Thymus (tissue), 11 donors: Measurements from ENCODE around the gene EMC8. TPM values are rescaled to one million over a fixed set of nuclear protein-coding genes. Genes with fewer than 3 reads are reported as not detected.
A peak's percentile ranks its signal among the peaks of the same experiment; 100 is the strongest.
"Not testable (repeated sequence)": the region's sequence is repeated elsewhere in the genome, so short reads cannot be mapped to it uniquely, and the experiment has no call there.

Source experiments
- DNase-seq, 9 donors: peaks; one replicate each; pipeline ENCODE4 v3.0.0-alpha.2; 2013; ENCODE audit warnings: low spot score in 9 of 9, low read depth in 6 of 9, missing footprints in 1 of 9
- H3K27ac ChIP-seq, 2 donors: one replicate each; pipeline ENCODE4 v1.5.1; 2013; ENCODE audit warnings: control low read depth in 1 of 2, low read depth in 1 of 2, low read length in 1 of 2, mild to moderate bottlenecking in 1 of 2, moderate library complexity in 1 of 2
- H3K27me3 ChIP-seq, 2 donors: one replicate each; pipeline ENCODE4 v1.5.1; 2013; ENCODE audit warnings: low read length in 1 of 2; ENCODE audit not compliant: control insufficient read depth in 2 of 2, insufficient read depth in 1 of 2
- H3K36me3 ChIP-seq, 2 donors: one replicate each; pipeline ENCODE4 v1.5.1; 2013; ENCODE audit warnings: low read length in 1 of 2, mild to moderate bottlenecking in 1 of 2, moderate library complexity in 1 of 2; ENCODE audit not compliant: control insufficient read depth in 2 of 2, insufficient read depth in 2 of 2
- H3K4me1 ChIP-seq, 2 donors: one replicate each; pipeline ENCODE4 v1.5.1; 2013; ENCODE audit warnings: low read length in 2 of 2; ENCODE audit not compliant: control insufficient read depth in 2 of 2, insufficient read depth in 2 of 2
- H3K4me3 ChIP-seq, 2 donors: one replicate each; pipeline ENCODE4 v1.5.1; 2013; ENCODE audit warnings: low read length in 2 of 2, control low read depth in 1 of 2, mild to moderate bottlenecking in 1 of 2
- H3K9me3 ChIP-seq, 2 donors: one replicate each; pipeline ENCODE4 v1.5.1; 2013; ENCODE audit warnings: low read length in 1 of 2, mild to moderate bottlenecking in 1 of 2; ENCODE audit not compliant: control insufficient read depth in 2 of 2, insufficient read depth in 1 of 2
- WGBS: extraction: QIAGEN DNeasy Blood & Tissue Kit; methylation state at CpG from one replicate; pipeline ENCODE4 v1.1.7; 2013; 5-methylcytosine and 5-hydroxymethylcytosine counted together
- polyA plus RNA-seq: library from polyadenylated mRNA; stranded (reverse); fragments of 200-250 nt; gene quantifications from one replicate; pipeline ENCODE4 v1.2.3, GENCODE V29; 2013
- total RNA-seq: library from RNA; stranded (reverse); fragments of 120-200 nt; gene quantifications from one replicate; pipeline ENCODE4 v1.2.4, GENCODE V29; 2013
- donor health status: healthy.

The EMC8 gene
- total and polyA plus RNA-seq, 2 donors: 16.8 to 22.2 TPM

DNA sequence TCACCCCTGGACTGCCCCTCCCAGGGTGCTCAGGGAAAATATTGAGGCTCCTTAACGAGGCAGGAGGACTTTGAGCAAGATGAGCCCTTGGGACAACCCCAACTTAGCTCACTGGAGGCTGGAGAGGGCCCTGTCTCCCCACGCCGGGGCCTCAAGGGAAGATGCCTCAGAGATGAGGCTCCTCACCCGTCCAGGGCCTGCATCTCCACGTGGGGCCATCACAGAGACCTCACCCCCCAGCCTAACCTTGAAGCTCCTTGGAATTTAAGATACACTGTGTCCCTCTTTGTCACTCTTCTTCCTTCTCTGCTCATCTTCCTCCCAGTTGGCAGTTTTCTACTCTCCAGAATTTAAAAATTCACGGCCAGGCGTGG is 11.4 kb upstream of the EMC8 start:
- Histone ChIP-seq H3K4me3 (no peak overlapping the region), H3K4me1 (no peaks in the 10 kb centered on the region), H3K27ac (no peak overlapping the region), H3K36me3 (peaks cover 14 to 16% of the 10 kb centered on the region in 2 donors), H3K27me3 (peaks cover 2 to 34% of the 10 kb centered on the region in 2 donors), H3K9me3 (no peaks in the 10 kb centered on the region)
- DNase-seq: no peak
- 96% methylated on average over 7 of the region's 7 CpGs for WGBS

DNA sequence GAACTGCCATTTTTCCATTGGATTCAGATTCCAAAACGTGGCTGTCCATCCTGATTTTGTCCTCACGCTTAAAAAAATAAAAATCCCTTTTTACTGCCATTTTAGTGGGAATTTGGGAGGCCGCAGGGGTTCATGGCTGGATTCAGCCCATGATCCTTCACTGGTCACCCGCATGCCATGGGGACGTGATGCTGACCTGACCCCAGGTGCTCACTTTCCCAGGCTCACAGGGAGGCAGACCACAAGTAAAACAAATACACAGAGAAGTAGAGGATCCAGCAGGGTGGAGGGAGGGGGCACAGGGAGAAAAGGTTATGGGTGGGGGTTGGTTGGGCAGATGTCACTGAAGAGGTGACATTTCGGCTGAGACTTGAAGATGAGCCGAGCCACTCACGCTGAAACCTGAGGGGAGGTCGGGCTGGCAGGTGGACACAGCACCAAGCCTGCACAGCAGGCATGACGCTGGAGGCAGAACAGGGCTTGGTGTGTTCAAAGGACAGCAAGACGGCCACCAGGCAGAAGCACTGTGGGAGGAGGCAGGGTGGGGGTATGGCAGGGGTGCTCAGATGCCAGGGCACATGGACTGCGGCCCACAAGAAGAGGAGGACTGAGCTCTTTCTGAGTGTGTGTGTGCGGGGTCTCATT is 10.9 kb upstream of the EMC8 start:
- no peak overlapping the region for H3K4me3 ChIP-seq
- H3K4me1 ChIP-seq: no peaks in the 10 kb centered on the region
- no peaks in the 10 kb centered on the region for H3K9me3 ChIP-seq
- peaks cover 19 to 21% of the 10 kb centered on the region in 2 donors for H3K36me3 ChIP-seq
- 94% methylated on average over 13 of the region's 13 CpGs for WGBS
- no peak overlapping the region for H3K27ac ChIP-seq
- peaks cover 2 to 34% of the 10 kb centered on the region in 2 donors for H3K27me3 ChIP-seq
- DNase-seq: no peak

DNA sequence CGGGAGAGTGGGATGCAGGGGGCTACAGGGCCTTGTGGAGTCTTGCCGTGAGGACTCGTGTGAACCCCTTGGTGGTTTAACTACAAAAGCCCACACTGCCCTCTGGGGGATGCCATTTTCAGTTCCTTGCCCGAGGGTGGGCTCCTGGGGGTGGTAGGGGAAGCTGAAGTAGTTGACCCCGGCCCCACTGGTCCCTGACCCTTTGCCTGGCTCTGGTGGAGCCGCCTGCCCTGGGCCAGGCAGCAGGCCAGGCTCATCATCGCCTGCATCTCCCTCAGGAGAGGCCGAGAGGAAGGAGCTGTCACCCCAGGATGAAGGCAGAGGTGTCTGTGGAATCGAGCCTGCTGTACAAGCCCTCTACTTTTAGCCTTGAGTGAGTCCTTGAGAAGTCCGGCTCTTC is 10.3 kb upstream of the EMC8 start:
- H3K4me1 ChIP-seq: no peaks in the 10 kb centered on the region
- H3K36me3 ChIP-seq: peaks cover 25 to 27% of the 10 kb centered on the region in 2 donors
- no peaks in the 10 kb centered on the region for H3K9me3 ChIP-seq
- H3K4me3 ChIP-seq: no peak overlapping the region
- no peak overlapping the region for H3K27ac ChIP-seq
- no peak for DNase-seq
- peaks cover 2 to 34% of the 10 kb centered on the region in 2 donors for H3K27me3 ChIP-seq
- WGBS: 85% methylated on average over 10 of the region's 10 CpGs

DNA sequence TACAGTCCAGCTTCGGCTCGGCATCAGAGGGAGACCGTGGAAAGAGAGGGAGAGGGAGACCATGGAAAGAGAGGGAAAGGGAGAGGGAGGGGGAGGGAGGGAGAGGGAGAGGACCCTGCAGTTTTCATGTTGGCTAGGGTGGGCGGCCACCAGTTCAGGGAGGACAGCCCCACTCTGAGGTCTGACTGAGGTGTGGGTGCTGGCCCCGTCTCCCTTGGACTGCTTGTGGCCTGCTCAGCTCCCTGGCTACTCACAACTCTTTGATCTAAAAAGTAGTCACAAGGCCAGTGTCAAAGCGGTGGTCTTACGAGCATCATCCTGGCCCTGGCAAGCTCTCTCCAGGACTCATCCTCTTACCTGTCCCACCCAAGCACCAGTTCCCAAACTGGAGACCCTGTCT is 9.6 kb upstream of the EMC8 start:
- Histone ChIP-seq H3K4me1 (no peaks in the 10 kb centered on the region), H3K27me3 (peaks cover 0 to 32% of the 10 kb centered on the region in 2 donors), H3K4me3 (no peak overlapping the region), H3K9me3 (no peaks in the 10 kb centered on the region), H3K27ac (no peak overlapping the region), H3K36me3 (peaks cover 27 to 33% of the 10 kb centered on the region in 2 donors)
- no peak for DNase-seq
- 94% methylated on average over 7 of the region's 7 CpGs for WGBS

DNA sequence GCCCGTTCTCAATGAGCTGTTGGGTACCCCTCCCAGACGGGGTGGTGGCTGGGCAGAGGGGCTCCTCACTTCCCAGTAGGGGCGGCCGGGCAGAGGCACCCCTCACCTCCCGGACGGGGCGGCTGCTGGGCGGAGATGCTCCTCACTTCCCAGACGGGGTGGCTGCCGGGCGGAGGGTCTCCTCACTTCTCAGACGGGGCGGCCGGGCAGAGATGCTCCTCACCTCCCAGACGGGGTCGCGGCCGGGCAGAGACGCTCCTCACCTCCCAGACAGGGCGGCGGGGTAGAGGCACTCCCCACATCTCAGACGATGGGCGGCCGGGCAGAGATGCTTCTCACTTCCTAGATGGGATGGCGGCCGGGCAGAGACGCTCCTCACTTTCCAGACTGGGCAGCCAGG is 8.8 kb upstream of the EMC8 start:
- H3K27me3 ChIP-seq: peaks cover 0 to 25% of the 10 kb centered on the region in 2 donors
- H3K4me3 ChIP-seq, H3K27ac ChIP-seq, H3K4me1 ChIP-seq, H3K9me3 ChIP-seq, DNase-seq: not testable (repeated sequence)
- peaks cover 36 to 41% of the 10 kb centered on the region in 2 donors for H3K36me3 ChIP-seq
- 98% methylated on average over 26 of the region's 27 CpGs for WGBS

DNA sequence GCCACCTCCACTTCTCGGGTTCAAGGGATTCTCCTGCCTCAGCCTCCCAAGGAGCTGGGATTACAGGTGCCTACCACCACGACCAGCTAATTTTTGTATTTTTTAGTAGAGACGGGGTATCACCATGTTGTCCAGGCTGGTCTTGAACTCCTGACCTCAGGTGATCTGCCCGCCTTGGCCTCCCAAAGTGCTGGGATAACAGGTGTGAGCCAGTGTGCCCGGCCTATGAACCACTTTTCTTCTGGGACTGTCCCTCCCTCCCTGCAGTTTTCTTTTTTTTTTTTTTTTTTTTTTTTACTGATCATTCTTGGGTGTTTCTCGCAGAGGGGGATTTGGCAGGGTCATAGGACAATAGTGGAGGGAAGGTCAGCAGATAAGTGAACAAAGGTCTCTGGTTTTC is 8.0 kb upstream of the EMC8 start:
- not testable (repeated sequence) for H3K9me3 ChIP-seq, H3K27ac ChIP-seq, DNase-seq, H3K4me3 ChIP-seq, H3K4me1 ChIP-seq
- 95% methylated on average over 6 of the region's 6 CpGs for WGBS
- peaks cover 0 to 18% of the 10 kb centered on the region in 2 donors for H3K27me3 ChIP-seq
- peaks cover 43 to 46% of the 10 kb centered on the region in 2 donors for H3K36me3 ChIP-seq

DNA sequence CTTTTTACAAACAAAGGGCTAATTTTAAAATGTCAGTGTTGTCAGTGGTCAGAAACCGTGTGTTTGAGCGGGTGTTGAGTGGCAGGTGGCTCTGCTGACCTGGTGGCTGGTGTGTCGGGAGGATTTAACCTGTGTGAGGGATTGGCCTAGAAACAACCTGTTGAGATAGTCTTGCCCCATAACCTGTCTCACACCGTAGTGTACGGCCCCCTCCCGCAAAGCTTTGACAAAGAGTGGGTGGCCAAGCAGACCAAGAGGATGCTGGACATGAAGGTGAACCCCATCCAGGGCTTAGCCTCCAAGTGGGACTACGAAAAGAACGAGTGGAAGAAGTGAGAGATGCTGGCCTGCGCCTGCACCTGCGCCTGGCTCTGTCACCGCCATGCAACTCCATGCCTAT is 7.2 kb upstream of the EMC8 start:
- Histone ChIP-seq H3K4me1 (no peaks in the 10 kb centered on the region), H3K27ac (no peak overlapping the region), H3K9me3 (no peaks in the 10 kb centered on the region), H3K36me3 (peaks cover 51 to 54% of the 10 kb centered on the region in 2 donors), H3K27me3 (peaks cover 0 to 10% of the 10 kb centered on the region in 2 donors), H3K4me3 (no peak overlapping the region)
- 98% methylated on average over 11 of the region's 11 CpGs for WGBS
- DNase-seq: no peak

DNA sequence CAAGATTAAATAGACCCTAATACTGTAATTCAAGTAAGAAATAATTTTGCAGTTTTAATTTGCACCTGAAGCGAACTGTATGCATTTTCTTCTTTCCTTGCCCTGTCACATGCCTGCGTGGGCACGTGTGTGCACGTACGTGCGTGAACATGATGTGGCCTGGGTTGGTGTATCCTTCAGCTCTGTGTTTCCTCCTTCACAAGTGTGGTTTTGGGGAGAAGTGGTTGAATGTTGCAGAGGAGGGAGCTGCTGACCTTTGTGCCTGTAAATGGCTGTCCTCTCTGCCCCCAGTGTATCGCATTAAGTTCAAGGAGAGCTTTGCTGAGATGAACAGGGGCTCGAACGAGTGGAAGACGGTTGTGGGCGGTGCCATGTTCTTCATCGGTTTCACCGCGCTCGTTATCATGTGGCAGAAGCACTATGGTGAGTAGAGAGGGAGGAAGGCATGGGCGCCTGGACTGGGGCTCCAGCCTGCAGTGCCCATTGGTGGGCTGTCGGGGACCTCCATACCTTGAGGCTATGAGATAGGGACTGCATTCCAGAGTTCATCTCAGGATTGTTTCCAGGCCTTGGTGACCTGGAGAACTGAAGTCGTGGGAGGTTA is 6.2 kb upstream of the EMC8 start:
- WGBS: 93% methylated on average over 18 of the region's 18 CpGs
- peaks cover 2 to 3% of the 10 kb centered on the region in 2 donors for H3K4me1 ChIP-seq

DNA sequence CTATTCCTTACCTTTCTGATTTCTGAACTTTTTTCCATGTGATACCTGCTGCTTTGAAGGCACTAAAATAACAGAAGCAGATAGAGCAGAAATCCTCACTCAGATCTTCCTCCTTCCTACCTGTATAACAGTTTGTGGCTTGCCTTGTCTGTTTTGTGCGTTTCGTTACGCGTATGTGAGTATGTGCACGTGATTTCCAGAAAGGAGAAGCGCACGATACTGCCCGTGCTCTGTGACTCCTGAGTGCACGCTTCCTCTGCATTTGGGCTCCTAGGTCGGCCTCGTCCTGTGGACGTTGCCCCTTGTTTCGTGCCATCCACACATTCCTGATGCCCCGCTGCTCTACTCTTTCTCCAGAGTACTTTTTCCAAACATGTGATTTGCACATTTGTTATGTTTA is 4.2 kb upstream of the EMC8 start:
- H3K4me3 ChIP-seq: no peak overlapping the region
- peak in 1 of 9 donors; percentile 6 for DNase-seq
- H3K36me3 ChIP-seq: peaks cover 55 to 57% of the 10 kb centered on the region in 2 donors
- no peak overlapping the region for H3K27ac ChIP-seq
- 90% methylated on average over 14 of the region's 14 CpGs for WGBS
- H3K9me3 ChIP-seq: no peaks in the 10 kb centered on the region
- no peaks in the 10 kb centered on the region for H3K27me3 ChIP-seq
- H3K4me1 ChIP-seq: peaks cover 9 to 10% of the 10 kb centered on the region in 2 donors

More for the DNA sequence above, 6.2 kb upstream of the EMC8 start:
- peaks cover 0 to 2% of the 10 kb centered on the region in 2 donors for H3K27me3 ChIP-seq
- DNase-seq: no peak
- no peak overlapping the region for H3K27ac ChIP-seq
- H3K9me3 ChIP-seq: no peaks in the 10 kb centered on the region
- no peak overlapping the region for H3K4me3 ChIP-seq
- H3K36me3 ChIP-seq: peaks cover 55 to 57% of the 10 kb centered on the region in 2 donors
